Neural progenitor cell (in vitro differentiated cells): Measurements from ENCODE around the gene WDR45.

Source experiments
- CTCF ChIP-seq: fragments of 200-600 bp; sonication (generic); IDR thresholded peaks from 2 replicates; pipeline ENCODE4 v1.5.1; 2017; ENCODE audit warnings: antibody characterized with exemption, mild to moderate bottlenecking
- EZH2 ChIP-seq: fragments of 200-600 bp; sonication (generic); IDR thresholded peaks from 2 replicates; pipeline ENCODE4 v1.6.1; 2017; ENCODE audit warnings: antibody characterized with exemption, mild to moderate bottlenecking, moderate library complexity

- TF ChIP-seq CTCF (no peak), EZH2 (no peak)
Measured at GRCh38 chrX:49059681-49060085, 20.0 kb downstream of the WDR45 start.
